H7 (cell line): ENCODE data around the gene URI1. TPM values are rescaled to one million over a fixed set of nuclear protein-coding genes. Genes with fewer than 3 reads are reported as not detected.

Experiments
- DNase-seq: peaks from one replicate; pipeline ENCODE4 v3.0.0; 2012
- H3K27me3 ChIP-seq: 2 replicates; pipeline ENCODE4 v1.6.0; 2011; ENCODE audit warnings: mild to moderate bottlenecking, low read length; ENCODE audit not compliant: control insufficient read depth, insufficient read depth
- H3K36me3 ChIP-seq: replicated peaks from 2 replicates; pipeline ENCODE4 v1.5.1; 2011; ENCODE audit warnings: low read length; ENCODE audit not compliant: control insufficient read depth, insufficient read depth
- H3K4me3 ChIP-seq: 2 replicates; pipeline ENCODE4 v1.5.1; 2011; ENCODE audit warnings: low read depth, mild to moderate bottlenecking, control low read depth, low read length, moderate library complexity; ENCODE audit not compliant: insufficient read depth
- total RNA-seq: library from RNA; depleted of rRNA; stranded (reverse); fragments of >200 nt; shearing (Covaris generic); gene quantifications from 2 replicates; pipeline ENCODE4 v1.2.3, GENCODE V29; 2014

The URI1 gene
- total RNA-seq, 1 experiment from 2014 or later: 44.3 TPM

DNA sequence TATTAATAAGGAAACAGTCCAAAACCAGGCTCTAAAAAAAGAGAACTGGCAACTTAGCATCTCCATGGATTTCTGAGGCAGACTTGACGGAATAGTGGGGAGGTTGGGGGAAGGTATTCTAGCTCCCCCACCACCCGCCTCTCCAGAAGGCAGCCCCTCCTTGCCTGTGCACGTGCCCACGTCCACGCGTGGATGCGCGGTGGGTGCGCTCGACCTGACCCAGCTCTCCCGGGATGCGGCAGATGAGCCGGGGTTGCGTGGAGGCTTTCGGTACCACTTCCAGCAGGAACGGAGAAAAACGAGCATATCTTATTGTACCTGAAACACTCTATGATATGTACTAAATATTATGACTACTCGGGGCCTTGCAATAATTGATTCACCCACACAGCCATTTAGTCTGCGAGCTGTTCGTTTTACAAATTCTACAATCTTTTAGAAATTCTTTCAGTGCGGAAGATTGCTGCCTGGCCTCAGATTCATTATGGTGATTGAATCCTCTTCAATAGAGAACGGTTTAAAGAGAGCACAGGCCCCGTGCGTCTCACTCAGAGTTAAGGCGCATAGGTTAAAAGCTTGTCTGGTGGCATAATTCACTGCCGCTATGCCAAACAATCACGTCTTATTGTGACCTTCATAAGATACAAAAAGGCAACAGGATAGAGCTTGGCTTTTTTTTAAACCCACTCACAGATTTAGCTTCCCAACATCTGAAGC, 117.9 kb downstream of the URI1 start:
- no peaks in the 10 kb centered on the region for H3K27me3 ChIP-seq
- no peak overlapping the region for H3K4me3 ChIP-seq
- H3K36me3 ChIP-seq: no peaks in the 10 kb centered on the region
- DNase-seq: peak; percentile 32

DNA sequence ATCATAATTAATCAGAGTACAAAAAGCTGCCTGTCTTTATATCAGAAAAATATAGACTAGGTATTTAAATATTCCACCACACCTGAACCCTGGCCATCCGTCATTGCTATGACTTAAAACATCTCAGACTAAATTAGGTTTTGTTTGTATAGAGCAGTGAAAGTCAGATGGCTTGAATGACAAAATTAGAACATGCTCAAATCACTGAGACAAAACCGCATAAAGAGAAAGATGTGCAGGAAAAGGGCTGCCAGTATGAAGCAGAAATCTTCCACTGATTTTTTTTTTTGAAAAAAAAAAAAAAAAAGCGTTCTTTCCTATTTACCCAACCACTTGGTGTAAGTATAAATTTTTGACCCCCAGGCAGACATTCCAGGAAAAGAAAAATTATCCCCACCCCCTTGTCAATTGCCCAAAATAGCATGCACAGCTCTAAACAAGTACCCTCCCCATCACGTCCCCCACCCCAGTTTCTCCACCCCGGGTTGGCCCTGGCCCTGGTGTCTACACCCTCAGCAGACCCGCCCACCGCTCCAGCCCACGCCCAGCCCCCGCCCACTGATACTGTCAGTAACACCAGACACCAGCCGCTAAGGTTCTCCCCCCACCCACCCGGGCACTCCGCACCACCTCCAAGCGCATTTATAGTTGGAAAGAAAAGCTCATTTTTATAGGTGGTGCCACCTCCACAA, 118.6 kb downstream of the URI1 start:
- no peak overlapping the region for H3K4me3 ChIP-seq
- no peaks in the 10 kb centered on the region for H3K36me3 ChIP-seq
- peak; percentile 79 for DNase-seq
- no peaks in the 10 kb centered on the region for H3K27me3 ChIP-seq

DNA sequence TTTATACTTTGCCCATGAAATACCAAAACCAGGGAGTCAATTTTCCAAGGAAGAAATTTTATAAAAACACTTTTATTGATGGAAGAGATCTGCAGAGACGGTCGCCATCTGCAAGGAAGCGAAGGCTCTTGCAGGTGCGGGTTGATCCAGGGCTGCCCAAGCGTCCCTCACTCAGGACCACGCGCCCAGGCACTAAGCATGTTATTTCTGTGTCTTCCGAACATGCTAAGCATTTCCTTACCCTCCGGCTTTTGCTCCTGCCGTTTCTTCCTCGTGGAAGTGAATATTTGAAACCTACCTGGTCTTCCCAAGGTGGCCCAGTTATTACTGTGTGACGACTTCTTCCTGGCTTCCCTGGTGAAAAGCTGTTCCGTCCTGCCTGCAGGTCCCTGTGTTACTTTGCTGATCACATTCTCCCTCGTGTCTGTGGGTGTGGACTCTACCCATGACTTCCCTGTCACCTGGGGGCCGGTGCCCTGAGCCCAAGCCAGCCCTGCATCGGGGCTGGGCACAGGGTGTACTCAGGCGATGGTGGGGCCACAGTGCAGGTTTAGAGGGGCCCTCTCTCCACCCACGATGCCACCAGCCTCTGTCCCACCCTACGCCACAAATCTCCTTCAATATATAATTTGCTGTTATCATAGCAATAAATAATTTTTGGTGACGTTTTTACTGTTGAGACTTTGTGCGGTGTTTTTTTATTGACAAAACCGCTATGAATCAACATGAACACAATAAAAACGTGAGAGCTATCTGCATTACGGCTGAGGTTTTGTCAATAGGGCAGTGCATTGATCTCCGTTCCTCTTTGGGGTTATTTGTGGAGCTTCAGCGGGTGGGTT, 119.4 kb downstream of the URI1 start:
- Histone ChIP-seq H3K27me3 (no peaks in the 10 kb centered on the region), H3K36me3 (no peaks in the 10 kb centered on the region), H3K4me3 (no peak overlapping the region)
- peak; percentile 41 for DNase-seq

DNA sequence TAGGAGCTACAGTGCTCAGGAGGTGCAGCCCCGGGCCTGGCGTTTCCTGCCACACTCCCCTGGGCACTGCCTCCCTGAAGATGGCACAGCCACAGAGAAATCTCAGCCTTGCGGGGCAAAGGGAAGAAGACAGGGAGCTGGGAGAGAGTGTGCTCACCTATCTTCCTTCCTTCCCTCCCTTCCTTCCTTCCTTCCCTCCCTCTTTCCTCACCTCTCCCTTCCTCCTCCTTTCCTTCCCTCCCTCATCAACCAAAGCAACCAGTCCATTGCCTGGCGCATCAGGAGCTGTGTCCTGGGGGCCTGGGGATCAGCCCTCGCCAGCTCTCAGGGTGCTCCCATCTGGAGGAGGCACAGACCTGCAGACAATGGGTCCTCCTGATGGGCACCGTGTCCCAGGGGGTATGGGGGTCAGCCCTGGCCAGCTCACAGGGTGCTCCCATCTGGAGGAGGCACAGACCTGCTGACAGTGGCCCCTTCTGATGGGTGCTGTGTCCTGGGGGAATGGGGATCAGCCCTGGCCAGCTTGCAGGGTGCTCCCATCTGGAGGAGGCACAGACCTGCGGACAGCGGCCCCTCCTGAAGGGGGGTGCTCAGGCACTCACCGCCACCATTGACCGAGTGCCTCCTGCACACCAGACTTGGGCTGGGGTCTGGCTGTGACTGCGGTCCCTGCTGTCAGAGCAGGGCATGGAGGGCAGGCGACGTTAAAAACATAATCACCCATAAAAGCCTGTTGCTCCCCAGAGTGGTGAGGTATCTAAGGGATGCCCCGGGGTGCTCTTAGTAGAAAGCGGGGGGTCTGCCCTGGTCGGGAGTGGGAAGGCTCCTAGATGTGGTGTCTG, 120.2 kb downstream of the URI1 start:
- DNase-seq: peak; percentile 52
- Histone ChIP-seq H3K36me3 (no peaks in the 10 kb centered on the region), H3K27me3 (no peaks in the 10 kb centered on the region), H3K4me3 (no peak overlapping the region)

DNA sequence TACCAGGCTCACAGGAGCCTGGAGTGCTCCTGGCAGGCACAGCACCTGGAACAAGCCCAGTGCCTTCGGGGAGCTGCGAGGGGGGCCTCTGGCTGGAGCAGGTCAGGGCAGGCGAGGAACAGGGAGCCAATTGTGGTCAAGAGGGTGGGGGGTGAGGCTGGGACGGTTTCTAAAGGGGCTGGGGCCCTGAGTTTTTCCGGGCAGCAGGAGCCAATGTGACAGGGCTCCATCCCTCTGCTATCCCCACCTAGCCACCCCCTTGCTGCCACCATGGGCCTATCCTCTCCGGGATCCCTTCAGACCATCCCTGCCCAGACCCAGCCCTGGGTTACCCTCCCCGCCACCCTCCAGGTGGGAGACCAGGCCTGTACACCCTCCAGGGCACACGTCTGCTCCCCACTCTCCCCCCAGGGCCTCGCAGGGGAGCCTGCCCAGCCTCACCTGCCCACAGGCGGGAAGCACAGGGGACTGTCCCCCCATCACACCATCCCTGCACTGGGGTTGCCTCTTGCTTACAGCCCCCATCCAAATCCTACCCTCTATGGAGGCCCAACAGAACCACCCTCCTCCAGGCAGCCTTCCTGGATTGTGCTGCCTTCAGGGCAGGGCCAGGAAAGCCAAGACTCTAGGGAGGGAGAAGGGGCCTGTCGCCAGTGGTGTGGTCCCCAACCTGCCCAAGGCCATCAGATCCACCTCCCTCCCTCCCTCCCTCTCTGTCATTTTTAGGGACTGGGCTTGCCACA, 121.0 kb downstream of the URI1 start:
- peak; percentile 58 for DNase-seq
- Histone ChIP-seq H3K36me3 (no peaks in the 10 kb centered on the region), H3K4me3 (no peak overlapping the region), H3K27me3 (no peaks in the 10 kb centered on the region)

DNA sequence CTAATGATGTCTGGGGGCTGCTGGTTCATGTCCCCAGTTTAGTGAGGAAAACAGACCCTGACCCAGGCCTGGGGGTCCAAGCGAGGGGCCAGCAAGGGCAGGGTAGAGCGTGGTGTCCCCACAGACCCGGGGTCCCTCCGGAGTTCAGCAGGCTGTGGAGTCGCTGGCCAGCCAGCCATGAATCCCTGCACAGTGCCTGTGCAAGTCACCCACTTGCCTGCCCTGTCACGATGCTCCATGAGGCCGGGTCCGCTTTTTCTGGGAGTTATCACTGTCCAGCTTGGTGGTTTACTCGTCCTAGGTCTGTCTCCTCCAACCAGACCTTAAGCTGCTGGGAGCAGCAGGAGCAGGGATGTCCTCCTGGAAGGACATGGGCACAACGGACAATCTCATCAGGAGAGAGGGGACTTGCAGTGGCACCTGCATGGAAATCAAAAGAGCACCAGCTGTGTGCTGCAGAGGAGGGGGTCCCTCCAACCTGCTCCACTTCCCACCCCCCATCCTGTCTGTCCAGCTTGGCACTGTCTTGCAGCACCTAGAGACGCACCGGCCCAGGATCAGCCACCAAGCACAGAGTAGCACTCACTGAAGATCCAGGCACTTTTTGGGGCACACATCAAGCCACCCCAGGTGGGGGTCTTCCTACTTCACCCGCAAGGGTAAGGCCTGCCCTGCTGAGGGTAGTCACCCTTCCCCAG, 121.8 kb downstream of the URI1 start:
- Histone ChIP-seq H3K4me3 (no peak overlapping the region), H3K27me3 (no peaks in the 10 kb centered on the region), H3K36me3 (no peaks in the 10 kb centered on the region)
- DNase-seq: peak; percentile 38

DNA sequence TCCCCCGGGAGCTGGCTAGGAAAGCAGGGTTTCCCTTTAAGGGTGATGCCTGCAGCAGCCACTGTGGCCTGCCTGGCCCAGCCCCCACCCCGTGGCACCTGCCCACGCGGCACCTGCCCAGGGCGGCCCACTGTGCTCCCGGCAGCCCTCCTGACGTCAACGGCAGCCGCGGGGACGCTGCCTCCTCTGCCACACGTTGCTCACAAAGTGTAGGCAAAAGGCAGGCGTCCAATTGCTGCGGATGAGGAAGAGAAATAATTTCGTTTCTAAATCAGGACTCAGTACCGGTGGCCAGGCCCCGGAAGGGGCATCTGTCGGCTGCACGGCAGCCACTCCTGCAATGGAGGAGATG, 122.3 kb downstream of the URI1 start:
- Histone ChIP-seq H3K36me3 (no peaks in the 10 kb centered on the region), H3K4me3 (no peak overlapping the region), H3K27me3 (no peaks in the 10 kb centered on the region)
- peak; percentile 53 for DNase-seq

DNA sequence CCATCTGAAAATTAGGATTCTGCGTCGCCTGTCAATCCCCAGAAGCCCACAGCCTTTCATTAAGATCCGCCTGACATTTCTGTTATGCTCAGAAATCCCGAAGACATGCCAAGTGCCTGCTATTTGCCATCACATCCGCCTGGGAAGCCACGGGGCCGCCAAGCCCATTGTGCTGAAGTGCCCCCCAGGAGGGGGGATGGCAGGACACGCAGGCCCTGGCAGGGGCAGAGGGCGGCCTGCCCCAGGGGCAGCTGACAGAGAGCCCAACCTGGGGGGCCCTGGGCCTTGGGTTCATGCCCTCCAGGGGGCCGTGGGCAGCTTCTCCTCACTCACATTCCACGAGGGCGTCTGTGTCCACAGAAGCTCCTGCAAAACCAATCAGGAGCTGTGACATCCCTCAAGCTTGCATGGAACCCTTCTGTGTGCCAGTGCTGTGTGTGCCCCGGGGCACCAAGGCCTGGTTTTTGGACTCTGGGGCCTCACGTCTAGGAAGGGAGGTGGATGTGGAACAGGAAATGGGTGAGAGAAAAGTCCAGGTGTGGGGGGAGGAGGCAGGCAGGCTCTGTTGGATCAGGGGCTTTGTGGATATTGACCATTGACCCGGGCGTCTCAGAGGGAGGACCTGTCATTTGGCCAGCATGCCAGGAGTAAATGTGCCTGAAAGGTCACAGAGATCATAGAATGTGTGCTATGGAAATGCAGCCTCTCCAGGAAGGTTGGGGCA, 122.9 kb downstream of the URI1 start:
- peak; percentile 53 for DNase-seq
- H3K27me3 ChIP-seq: no peaks in the 10 kb centered on the region
- no peaks in the 10 kb centered on the region for H3K36me3 ChIP-seq
- no peak overlapping the region for H3K4me3 ChIP-seq

DNA sequence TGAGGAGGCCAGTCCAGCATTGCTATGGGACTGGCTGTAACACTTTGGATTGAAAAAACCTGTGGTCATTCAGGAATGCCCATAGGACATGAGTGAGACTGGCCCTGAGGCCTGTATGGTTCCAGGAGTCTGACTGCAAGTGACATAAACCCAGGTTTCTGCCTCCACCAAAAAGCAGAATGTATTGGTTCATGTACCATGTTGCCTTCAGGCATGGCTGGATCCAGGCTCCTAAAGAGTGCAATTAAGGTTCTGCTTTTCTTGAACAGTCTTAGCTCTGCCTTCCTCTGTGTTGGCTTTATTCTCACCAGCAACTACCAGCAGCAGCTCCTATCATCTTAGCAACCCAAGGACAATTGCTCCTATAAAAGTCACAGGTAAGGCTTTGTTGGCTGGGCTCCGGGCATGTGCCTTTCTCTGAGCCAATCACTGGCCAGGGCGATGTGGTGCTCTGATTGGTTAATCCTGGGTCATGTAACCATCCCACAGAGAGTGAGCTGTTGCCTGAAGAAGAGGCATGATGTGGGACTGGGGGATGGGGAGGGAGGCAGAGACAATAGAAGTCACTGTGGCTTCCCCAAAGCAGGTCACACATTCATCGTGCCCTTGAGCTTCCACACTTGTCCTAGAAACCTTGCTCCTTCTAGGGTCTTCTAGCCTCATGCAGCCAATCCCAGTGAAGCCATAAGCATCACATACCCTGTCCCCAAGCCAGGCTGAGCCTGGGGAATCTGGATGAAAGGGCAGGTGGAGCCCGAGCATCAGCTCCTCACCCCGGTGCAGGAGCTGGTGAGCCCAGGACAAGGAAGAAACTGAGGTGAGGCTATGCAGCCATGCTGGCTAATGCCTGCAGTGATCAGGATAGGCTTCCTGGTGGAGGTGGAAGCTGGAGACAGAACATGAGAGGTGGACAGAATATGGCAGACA, 123.9 kb downstream of the URI1 start:
- H3K27me3 ChIP-seq: no peaks in the 10 kb centered on the region
- no peak overlapping the region for H3K4me3 ChIP-seq
- DNase-seq: peak; percentile 15
- no peaks in the 10 kb centered on the region for H3K36me3 ChIP-seq
